Glutamatergic neuron (in vitro differentiated cells): Measurements from ENCODE around the gene CHST11. TPM values are rescaled to one million over a fixed set of nuclear protein-coding genes. Genes with fewer than 3 reads are reported as not detected.

ENCODE experiments used
- DNase-seq: peaks from one replicate; pipeline ENCODE4 v3.0.0; 2022
- H3K27ac Mint-ChIP-seq: one replicate; pipeline ENCODE4 v1.8.0; 2020; ENCODE audit warnings: mild to moderate bottlenecking, mixed read lengths, inconsistent platforms; ENCODE audit not compliant: unreplicated experiment
- H3K27me3 Mint-ChIP-seq: one replicate; pipeline ENCODE4 v1.8.0; 2020; ENCODE audit warnings: mild to moderate bottlenecking, moderate library complexity, mixed read lengths, inconsistent platforms; ENCODE audit not compliant: unreplicated experiment
- H3K36me3 Mint-ChIP-seq: one replicate; pipeline ENCODE4 v1.8.0; 2020; ENCODE audit warnings: mild to moderate bottlenecking, mixed read lengths, inconsistent platforms; ENCODE audit not compliant: unreplicated experiment
- H3K4me1 Mint-ChIP-seq: one replicate; pipeline ENCODE4 v1.8.0; 2020; ENCODE audit warnings: mild to moderate bottlenecking, low read depth, mixed read lengths, inconsistent platforms; ENCODE audit not compliant: unreplicated experiment
- H3K4me3 Mint-ChIP-seq: one replicate; pipeline ENCODE4 v1.8.0; 2020; ENCODE audit warnings: mild to moderate bottlenecking, mixed read lengths, inconsistent platforms; ENCODE audit not compliant: unreplicated experiment
- H3K9me3 Mint-ChIP-seq: one replicate; pipeline ENCODE4 v1.8.0; 2020; ENCODE audit warnings: mild to moderate bottlenecking, moderate library complexity, mixed read lengths, inconsistent platforms; ENCODE audit not compliant: unreplicated experiment
- CTCF ChIP-seq: fragments of 200-600 bp; sonication (generic); IDR thresholded peaks from one replicate; pipeline ENCODE4 v1.5.0; 2021; ENCODE audit not compliant: partially characterized antibody, unreplicated experiment
- total RNA-seq: library from RNA; stranded (reverse); fragmentation: NEBNext Ultra II Directional; extraction: Animal tissue kit (Norgen Biotek cat#: 25700); gene quantifications from one replicate; pipeline ENCODE4 v1.2.1, GENCODE V29; 2021; ENCODE audit not compliant: unreplicated experiment

CHST11 gene
- total RNA-seq, 1 donor from 2014 or later = 11.5 TPM

DNA sequence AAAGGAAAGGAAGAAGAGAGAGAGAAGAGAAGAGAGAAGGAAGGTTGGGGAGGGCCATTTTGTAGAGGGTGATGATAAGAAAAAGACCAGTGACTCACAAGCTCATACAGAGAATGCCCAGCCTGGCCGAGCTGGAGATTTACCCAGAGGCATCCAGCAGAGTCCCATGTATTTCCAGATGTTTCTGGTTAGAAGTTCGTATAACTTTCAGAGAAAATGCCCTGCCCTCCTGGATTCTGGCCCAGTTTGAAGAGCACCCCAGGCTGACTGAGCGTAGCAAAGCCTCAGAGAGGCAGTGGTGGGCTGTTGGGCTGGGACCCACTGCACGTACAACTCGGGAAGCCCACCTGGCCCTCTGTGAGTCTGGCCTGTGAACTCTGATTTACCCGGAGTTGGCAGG, 279.6 kb downstream of the CHST11 start:
- DNase-seq = no peak
- H3K36me3 Mint-ChIP-seq = no peaks in the 10 kb centered on the region
- no peak overlapping the region for H3K27ac Mint-ChIP-seq
- H3K4me3 Mint-ChIP-seq = no peak overlapping the region
- peaks cover 27% of the 10 kb centered on the region for H3K4me1 Mint-ChIP-seq
- no peak for TF ChIP-seq CTCF
- peaks cover 1% of the 10 kb centered on the region for H3K27me3 Mint-ChIP-seq
- H3K9me3 Mint-ChIP-seq = peaks cover 8% of the 10 kb centered on the region

DNA sequence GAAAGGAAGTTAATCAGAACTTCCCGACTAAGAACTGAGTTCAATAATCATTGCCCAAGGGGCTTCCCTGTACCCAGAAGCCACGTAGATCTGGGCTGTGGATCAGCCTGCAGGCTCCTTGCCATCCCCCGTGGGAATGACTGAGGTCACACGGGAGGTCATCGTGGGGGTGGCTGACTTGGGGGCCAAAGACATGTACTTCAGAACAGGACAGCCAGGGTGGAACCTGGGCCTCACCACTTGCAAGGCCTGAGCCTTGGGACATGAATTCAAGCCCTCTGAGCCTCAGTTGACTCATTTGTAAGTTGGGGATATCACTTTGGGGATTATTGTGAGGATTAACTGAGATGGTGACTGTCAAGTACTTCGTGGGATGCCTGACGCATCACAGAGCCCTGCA, 280.4 kb downstream of the CHST11 start:
- Mint-ChIP-seq H3K36me3 (no peaks in the 10 kb centered on the region), H3K27me3 (peaks cover 1% of the 10 kb centered on the region), H3K27ac (peak overlapping the region; percentile 71), H3K4me3 (peak overlapping the region; percentile 68), H3K4me1 (peaks cover 30% of the 10 kb centered on the region), H3K9me3 (peaks cover 8% of the 10 kb centered on the region)
- DNase-seq = no peak
- TF ChIP-seq CTCF = no peak

DNA sequence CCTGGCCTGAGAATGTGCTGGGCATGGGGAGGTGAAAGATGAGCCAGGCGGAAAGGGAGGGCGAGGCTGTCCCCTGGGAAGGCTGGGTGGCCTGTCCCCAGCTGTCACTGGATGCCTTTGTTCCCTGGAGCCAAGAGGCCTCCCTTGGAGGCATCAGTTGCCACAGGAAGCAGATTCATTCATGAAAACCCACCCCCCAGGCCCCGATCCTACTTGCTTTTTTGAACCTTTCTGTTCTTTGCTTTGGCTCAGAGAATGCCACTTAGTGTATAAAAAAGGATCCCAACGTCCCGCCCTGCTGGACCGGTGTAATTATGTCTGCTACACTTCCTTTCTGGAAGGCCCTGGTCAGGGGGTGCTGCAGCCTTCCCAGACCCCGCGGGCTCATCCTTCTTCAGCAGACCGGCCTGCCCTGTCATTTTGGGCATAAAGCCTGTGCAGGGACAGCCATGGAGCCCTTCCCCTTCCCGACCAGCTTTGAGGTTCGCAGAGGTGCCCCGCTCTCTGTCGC, 281.1 kb downstream of the CHST11 start:
- peaks cover 35% of the 10 kb centered on the region for H3K4me1 Mint-ChIP-seq
- H3K27ac Mint-ChIP-seq = peak overlapping the region; percentile 71
- H3K4me3 Mint-ChIP-seq = peak overlapping the region; percentile 78
- H3K27me3 Mint-ChIP-seq = peaks cover 1% of the 10 kb centered on the region
- H3K9me3 Mint-ChIP-seq = peaks cover 8% of the 10 kb centered on the region
- DNase-seq = peak; percentile 49
- TF ChIP-seq CTCF = no peak
- H3K36me3 Mint-ChIP-seq = no peaks in the 10 kb centered on the region

DNA sequence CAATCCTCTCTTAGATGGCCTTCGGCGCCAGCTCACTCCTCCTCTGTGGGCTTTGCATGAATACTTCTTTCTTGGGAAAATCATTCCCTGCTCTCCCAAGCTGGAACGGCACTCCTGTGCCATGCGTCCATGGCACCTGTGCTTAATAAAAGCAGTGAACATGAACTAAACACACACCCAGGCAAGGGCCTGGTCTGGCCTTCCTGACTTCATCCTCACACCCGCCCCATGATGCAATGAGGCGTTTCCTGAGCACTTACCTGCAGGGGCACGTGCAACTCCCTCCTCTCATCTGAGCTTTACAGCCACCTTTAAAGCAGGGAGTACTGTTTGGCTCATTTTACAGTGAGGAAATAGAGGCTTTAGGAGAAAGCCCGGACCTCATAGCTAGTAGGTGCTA, 281.6 kb downstream of the CHST11 start:
- TF ChIP-seq CTCF = no peak
- Mint-ChIP-seq H3K36me3 (no peaks in the 10 kb centered on the region), H3K4me3 (peak overlapping the region; percentile 78), H3K9me3 (peaks cover 8% of the 10 kb centered on the region), H3K27ac (peak overlapping the region; percentile 71), H3K27me3 (peaks cover 3% of the 10 kb centered on the region), H3K4me1 (peaks cover 37% of the 10 kb centered on the region)
- no peak for DNase-seq

DNA sequence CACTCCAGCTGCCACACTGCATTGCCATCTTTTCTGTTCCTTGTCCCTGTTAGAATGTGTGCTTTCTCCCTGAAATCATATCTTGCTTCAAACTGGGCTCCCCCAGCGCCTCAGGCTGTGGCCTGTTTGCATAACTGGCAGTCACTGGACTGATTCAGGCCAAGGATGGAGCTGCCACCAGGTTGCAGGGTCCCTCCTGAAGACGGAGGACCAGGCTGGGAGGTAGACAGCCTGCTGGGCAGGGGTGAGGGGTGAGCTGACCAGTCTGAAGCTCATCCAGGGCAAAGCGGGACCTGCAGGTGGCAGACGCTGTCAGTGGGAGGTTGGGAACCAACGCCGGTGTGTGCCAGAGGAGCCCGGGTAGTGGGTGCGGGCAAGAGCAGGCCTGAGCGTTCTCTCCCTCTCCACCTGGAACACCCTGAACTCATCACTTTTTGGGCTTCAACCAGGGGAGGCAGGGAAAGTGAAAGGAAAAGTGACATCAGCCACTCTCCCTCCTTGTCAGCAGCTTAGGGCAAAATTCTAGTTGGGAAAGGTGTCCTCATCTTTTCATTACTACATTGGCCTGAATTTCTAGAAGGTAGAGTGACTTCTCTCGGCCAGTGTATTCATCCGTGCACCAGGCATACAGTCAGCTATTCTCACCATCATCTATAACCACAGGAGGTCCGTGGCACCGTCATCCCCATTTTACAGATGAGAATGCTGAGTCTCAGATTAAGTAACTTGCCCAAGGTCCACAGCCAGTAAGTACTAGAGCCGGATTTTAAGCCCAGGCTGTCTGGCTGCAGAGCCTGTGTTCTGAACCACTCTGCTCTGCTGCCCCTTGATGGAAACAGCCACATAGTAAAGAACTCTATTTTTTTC, 282.3 kb downstream of the CHST11 start:
- no peak for TF ChIP-seq CTCF
- H3K27me3 Mint-ChIP-seq = peaks cover 3% of the 10 kb centered on the region
- H3K36me3 Mint-ChIP-seq = no peaks in the 10 kb centered on the region
- peaks cover 10% of the 10 kb centered on the region for H3K9me3 Mint-ChIP-seq
- H3K27ac Mint-ChIP-seq = peak overlapping the region; percentile 18
- no peak for DNase-seq
- H3K4me3 Mint-ChIP-seq = peak overlapping the region; percentile 78
- H3K4me1 Mint-ChIP-seq = peaks cover 37% of the 10 kb centered on the region
